ENCODE measurements around the gene CEP85. TPM values are rescaled to one million over a fixed set of nuclear protein-coding genes. Genes with fewer than 3 reads are reported as not detected.

The CEP85 gene
- total and polyA plus RNA-seq, 9 of the 15 experiments (the other 6 are each of a cell fraction or from before 2014, with no cell fraction given): 42.1 to 140 (median 92.6) TPM

DNA sequence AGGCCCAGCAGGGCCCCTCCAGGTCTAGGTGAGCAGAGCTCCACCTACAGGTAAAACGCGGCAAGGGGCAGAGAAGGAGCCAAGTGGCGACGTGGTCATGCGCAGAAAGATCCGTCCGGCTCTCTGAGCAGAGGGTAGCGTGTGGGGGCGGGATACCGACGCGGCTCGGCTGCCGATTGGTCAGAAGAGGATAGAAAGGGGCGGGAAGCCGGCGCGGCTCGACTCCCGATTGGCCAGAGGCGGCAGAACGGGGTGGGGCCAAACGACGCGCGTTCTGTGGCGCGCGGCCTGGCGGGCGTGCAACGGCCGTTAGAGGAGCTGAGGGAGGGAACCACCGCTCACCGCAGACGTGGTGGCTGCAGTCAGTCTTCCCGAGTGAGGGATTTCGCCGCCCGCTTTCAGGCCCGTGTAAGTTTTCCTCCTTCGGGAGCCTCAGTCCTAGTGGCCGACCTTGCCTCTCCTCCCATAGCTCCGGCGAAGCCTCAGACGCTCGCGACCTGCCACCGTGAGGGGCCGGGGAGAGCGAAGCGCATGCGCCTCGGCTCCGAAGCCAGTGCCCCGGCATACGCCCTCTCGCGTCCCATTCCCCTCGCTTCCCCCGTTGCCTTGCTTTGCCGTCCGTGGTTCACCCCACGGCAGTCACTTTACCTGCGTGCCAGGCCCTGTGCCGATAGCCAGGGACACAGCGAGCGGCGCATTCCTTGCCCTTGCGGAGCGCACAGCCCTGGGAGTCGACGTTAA is at the start of gene CEP85 (continued):
- TF ChIP-seq UBTF (IDR thresholded peaks at IDR 0.05; ENCODE audit: borderline replicate concordance in 1 of 2, low read depth in 2 of 2, low read length in 2 of 2) (peak; percentile 23 to 78; a peak in 1 of 4 replicates), ZNF583 (CRISPR knock-in tag; IDR thresholded peaks at IDR 0.05) (peak; percentile 57; the same call in 1 of the 2 replicates), ZKSCAN1 (IDR thresholded peaks at IDR 0.05; ENCODE audit: low read depth, low read length) (peak; percentile 64; the same call in 1 of the 2 replicates), ZNF175 (CRISPR knock-in tag; IDR thresholded peaks at IDR 0.05; ENCODE audit: low read depth) (no peak), RBM17 (IDR thresholded peaks at IDR 0.05; ENCODE audit: borderline replicate concordance, low read depth, low read length) (no peak), RBM39 (optimal IDR thresholded peaks at IDR 0.05; ENCODE audit: low read depth, low read length) (peak; percentile 76), HDAC2 (IDR thresholded peaks at IDR 0.05) (peak; percentile 87), XRCC4 (IDR thresholded peaks at IDR 0.05; ENCODE audit: extremely low read depth, insufficient read depth, insufficient read length) (no peak), ESRRA (IDR thresholded peaks at IDR 0.05; ENCODE audit: borderline replicate concordance, low read depth) (peak; percentile 68), HMG20A (CRISPR knock-in tag; conservative IDR thresholded peaks at IDR 0.05) (peak; percentile 26; the same call in 1 of the 2 replicates), ELF4 (CRISPR knock-in tag; IDR thresholded peaks at IDR 0.05) (peak; percentile 74; the same call in 1 of the 2 replicates), ZNF274 (IDR thresholded peaks at IDR 0.05; ENCODE audit: borderline replicate concordance, low read depth, low read length) (no peak), ZNF445 (CRISPR knock-in tag; IDR thresholded peaks at IDR 0.05; ENCODE audit: low read depth) (no peak), ZFP91 (CRISPR knock-in tag; IDR thresholded peaks at IDR 0.05) (0 out of 2 replicates have a peak, but pooled peaks have one; percentile 5), POU5F1 (IDR thresholded peaks at IDR 0.05; ENCODE audit: borderline replicate concordance, low read depth, low read length, partially characterized antibody) (no peak), CXXC5 (CRISPR knock-in tag; IDR thresholded peaks at IDR 0.05) (peak; percentile 95), ZSCAN32 (CRISPR knock-in tag; IDR thresholded peaks at IDR 0.05) (peak; percentile 26; the same call in 1 of the 2 replicates)
- TF ChIP-seq, protein P1, sequence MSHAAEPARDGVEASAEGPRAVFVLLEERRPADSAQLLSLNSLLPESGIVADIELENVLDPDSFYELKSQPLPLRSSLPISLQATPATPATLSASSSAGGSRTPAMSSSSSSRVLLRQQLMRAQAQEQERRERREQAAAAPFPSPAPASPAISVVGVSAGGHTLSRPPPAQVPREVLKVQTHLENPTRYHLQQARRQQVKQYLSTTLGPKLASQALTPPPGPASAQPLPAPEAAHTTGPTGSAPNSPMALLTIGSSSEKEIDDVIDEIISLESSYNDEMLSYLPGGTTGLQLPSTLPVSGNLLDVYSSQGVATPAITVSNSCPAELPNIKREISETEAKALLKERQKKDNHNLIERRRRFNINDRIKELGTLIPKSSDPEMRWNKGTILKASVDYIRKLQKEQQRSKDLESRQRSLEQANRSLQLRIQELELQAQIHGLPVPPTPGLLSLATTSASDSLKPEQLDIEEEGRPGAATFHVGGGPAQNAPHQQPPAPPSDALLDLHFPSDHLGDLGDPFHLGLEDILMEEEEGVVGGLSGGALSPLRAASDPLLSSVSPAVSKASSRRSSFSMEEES (CRISPR knock-in tag; IDR thresholded peaks at IDR 0.05): no peak
- TF ChIP-seq, protein P2, sequence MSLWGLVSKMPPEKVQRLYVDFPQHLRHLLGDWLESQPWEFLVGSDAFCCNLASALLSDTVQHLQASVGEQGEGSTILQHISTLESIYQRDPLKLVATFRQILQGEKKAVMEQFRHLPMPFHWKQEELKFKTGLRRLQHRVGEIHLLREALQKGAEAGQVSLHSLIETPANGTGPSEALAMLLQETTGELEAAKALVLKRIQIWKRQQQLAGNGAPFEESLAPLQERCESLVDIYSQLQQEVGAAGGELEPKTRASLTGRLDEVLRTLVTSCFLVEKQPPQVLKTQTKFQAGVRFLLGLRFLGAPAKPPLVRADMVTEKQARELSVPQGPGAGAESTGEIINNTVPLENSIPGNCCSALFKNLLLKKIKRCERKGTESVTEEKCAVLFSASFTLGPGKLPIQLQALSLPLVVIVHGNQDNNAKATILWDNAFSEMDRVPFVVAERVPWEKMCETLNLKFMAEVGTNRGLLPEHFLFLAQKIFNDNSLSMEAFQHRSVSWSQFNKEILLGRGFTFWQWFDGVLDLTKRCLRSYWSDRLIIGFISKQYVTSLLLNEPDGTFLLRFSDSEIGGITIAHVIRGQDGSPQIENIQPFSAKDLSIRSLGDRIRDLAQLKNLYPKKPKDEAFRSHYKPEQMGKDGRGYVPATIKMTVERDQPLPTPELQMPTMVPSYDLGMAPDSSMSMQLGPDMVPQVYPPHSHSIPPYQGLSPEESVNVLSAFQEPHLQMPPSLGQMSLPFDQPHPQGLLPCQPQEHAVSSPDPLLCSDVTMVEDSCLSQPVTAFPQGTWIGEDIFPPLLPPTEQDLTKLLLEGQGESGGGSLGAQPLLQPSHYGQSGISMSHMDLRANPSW (CRISPR knock-in tag; IDR thresholded peaks at IDR 0.05): peak; percentile 92

Data from K562 (cell line).